Esophagus squamous epithelium (tissue), 5 donors: ENCODE data around the gene RAB1B. TPM values are rescaled to one million over a fixed set of nuclear protein-coding genes. Genes with fewer than 3 reads are reported as not detected.

Experiments
- DNase-seq: peaks from one replicate; lab custom pipeline; 2025; lab: John Stamatoyannopoulos, UW
- H3K27ac ChIP-seq, 4 donors: fragments of 200-600 bp; sonication (generic); one replicate each; pipeline ENCODE4 v1.5.1; 2016 to 2019; ENCODE audit warnings: mild to moderate bottlenecking in 1 of 4
- H3K27me3 ChIP-seq, 4 donors: fragments of 200-600 bp; sonication (generic); 1 replicate in 3 of 4; 2 replicates in 1 of 4; pipeline versions ENCODE4 v1.5.1 to v1.6.0; 2017 to 2021; ENCODE audit warnings: antibody characterized with exemption in 1 of 4
- H3K36me3 ChIP-seq, 3 donors: fragments of 200-600 bp; sonication (generic); one replicate each; pipeline ENCODE4 v1.5.1; 2016 to 2019
- H3K4me1 ChIP-seq, 3 donors: fragments of 200-600 bp; sonication (generic); one replicate each; pipeline ENCODE4 v1.5.1; 2017 to 2019
- H3K4me3 ChIP-seq, 4 donors: fragments of 200-600 bp; sonication (generic); 1 replicate in 3 of 4; 2 replicates in 1 of 4; pipeline ENCODE4 v1.5.1; 2016 to 2019; ENCODE audit warnings: mild to moderate bottlenecking in 2 of 4, moderate library complexity in 1 of 4
- H3K9me3 ChIP-seq, 3 donors: fragments of 200-600 bp; sonication (generic); one replicate each; pipeline ENCODE4 v1.5.1; 2016 to 2019
- POLR2A ChIP-seq, 4 donors: fragments of 450-650 bp; IDR thresholded peaks; one replicate each; pipeline ENCODE4 v1.6.1; 2017; ENCODE audit warnings: antibody characterized with exemption in 4 of 4, mild to moderate bottlenecking in 4 of 4, moderate library complexity in 3 of 4
- WGBS, 2 donors: methylation state at CpG; one replicate each; pipeline ENCODE4 v1.1.5; 2018; 5-methylcytosine and 5-hydroxymethylcytosine counted together
- intact Hi-C: fragments of 100-400 bp; cut with DNase I; formaldehyde crosslinking; loops from one replicate; pipeline ENCODE4 v1.15.0; 2022
- total RNA-seq, 4 donors: library from RNA; depleted of rRNA; stranded (reverse); fragments of >200 nt; gene quantifications; one replicate each; pipeline ENCODE4 v1.1.0, GENCODE V29; 2016
- TF ChIP-seq, protein P1 (sequence below), 6 experiments: fragments of 450-650 bp in 4 of 6; fragments of 200-600 bp in 2 of 6; sonication (generic) in 2 of 6; IDR thresholded peaks; one replicate each; pipeline ENCODE4 v1.5.1; 2016 to 2019; ENCODE audit warnings: antibody characterized with exemption in 6 of 6, mild to moderate bottlenecking in 4 of 6, moderate library complexity in 4 of 6
- donor health status: DM: yes; HTN: yes; CAD: no.

Gene RAB1B
- total RNA-seq, 4 donors from 2014 or later = 83.7 to 148 (median 110) TPM

DNA sequence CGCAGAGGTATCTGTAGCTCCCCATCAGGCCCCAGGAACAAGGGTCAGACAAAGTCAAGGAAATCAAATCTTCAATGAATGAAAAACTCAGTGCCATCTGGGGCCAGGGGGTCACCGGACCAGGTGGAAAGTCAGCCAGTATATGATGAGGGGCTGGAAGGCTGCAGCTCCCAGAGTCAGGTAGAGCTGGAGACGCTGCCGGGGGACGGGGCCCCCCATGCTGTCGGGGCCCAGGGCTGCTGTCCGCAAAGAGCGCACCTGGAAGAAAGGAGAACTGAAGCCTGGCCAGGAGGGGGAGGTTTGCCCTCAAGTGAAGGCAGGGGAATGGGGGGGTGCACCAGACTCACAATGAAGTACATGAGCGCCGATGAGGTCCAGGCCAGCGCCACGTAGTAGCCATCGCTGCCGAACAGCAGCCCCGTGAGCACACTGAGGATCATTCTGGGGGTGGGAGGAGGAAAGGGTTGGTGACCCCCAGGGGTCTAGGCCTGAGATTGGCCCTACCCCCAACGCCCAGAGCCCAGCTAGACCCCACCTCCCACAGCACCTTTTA lies 16.2 kb downstream of the RAB1B start:
- intact Hi-C loops = loop anchor here (10.0 kb wide), 1 partner anchor 60 kb away; no protein-coding TSS in a partner anchor

GRCh38 chr11:66285250-66285947 lies 17.0 kb downstream of the RAB1B start:
- Histone ChIP-seq H3K27me3 (peaks cover 0 to 2% (median 0%) of the 10 kb centered on the region in 4 donors), H3K9me3 (no peaks in the 10 kb centered on the region), H3K36me3 (peaks cover 0 to 47% (median 3%) of the 10 kb centered on the region in 3 donors), H3K4me3 (no peak overlapping the region), H3K4me1 (peaks cover 18 to 51% (median 23%) of the 10 kb centered on the region in 3 donors), H3K27ac (no peak overlapping the region)
- 80 to 89% methylated on average over 5 to 13 of the region's 13 CpGs for WGBS, 2 donors
- DNase-seq = no peak
- intact Hi-C loops = loop anchor here (10.0 kb wide), 1 partner anchor 61 kb away; no protein-coding TSS in a partner anchor
- no peak for TF ChIP-seq POLR2A (IDR thresholded peaks at IDR 0.05)
- TF ChIP-seq, protein P1, sequence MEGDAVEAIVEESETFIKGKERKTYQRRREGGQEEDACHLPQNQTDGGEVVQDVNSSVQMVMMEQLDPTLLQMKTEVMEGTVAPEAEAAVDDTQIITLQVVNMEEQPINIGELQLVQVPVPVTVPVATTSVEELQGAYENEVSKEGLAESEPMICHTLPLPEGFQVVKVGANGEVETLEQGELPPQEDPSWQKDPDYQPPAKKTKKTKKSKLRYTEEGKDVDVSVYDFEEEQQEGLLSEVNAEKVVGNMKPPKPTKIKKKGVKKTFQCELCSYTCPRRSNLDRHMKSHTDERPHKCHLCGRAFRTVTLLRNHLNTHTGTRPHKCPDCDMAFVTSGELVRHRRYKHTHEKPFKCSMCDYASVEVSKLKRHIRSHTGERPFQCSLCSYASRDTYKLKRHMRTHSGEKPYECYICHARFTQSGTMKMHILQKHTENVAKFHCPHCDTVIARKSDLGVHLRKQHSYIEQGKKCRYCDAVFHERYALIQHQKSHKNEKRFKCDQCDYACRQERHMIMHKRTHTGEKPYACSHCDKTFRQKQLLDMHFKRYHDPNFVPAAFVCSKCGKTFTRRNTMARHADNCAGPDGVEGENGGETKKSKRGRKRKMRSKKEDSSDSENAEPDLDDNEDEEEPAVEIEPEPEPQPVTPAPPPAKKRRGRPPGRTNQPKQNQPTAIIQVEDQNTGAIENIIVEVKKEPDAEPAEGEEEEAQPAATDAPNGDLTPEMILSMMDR (IDR thresholded peaks at IDR 0.05) = no peak

More for the DNA sequence above, 16.2 kb downstream of the RAB1B start:
- Histone ChIP-seq H3K27ac (no peak overlapping the region), H3K9me3 (no peaks in the 10 kb centered on the region), H3K27me3 (no peaks in the 10 kb centered on the region), H3K4me3 (no peak overlapping the region), H3K36me3 (peaks cover 0 to 47% (median 3%) of the 10 kb centered on the region in 3 donors), H3K4me1 (peaks cover 13 to 43% (median 18%) of the 10 kb centered on the region in 3 donors)
- 93 to 96% methylated on average over 11 to 14 of the region's 16 CpGs for WGBS, 2 donors
- no peak for DNase-seq
- TF ChIP-seq, protein P1 (IDR thresholded peaks at IDR 0.05) = no peak
- TF ChIP-seq POLR2A (IDR thresholded peaks at IDR 0.05) = no peak

DNA sequence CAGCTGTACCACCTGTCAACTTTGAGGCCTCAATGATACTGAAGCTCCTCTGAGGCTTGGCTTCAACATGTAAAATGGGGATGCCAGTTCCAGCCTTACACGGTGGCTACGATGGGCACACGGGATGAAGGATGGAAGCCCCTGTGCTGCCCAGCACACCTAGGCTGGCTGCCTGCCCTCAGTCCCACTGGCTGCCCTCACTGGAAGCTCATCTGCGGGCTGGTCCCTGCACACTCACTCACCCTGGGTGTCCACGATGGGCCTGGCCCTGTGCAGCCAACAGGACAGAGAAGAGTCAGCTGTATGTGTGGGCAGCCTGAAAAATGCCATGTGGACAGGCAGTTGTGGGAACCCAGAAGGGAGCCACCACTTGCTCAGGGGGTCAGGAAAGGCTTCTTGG lies 18.3 kb downstream of the RAB1B start:
- peaks cover 0 to 47% (median 3%) of the 10 kb centered on the region in 3 donors for H3K36me3 ChIP-seq
- peaks cover 18 to 58% (median 23%) of the 10 kb centered on the region in 3 donors for H3K4me1 ChIP-seq
- no peak overlapping the region for H3K4me3 ChIP-seq
- peaks cover 0 to 14% (median 0%) of the 10 kb centered on the region in 4 donors for H3K27me3 ChIP-seq
- intact Hi-C loops = loop anchor here (10.0 kb wide), 1 partner anchor 62 kb away; no protein-coding TSS in a partner anchor
- no peak for DNase-seq
- H3K9me3 ChIP-seq = no peaks in the 10 kb centered on the region
- WGBS, 2 donors = 92% methylated on average over 3 of the region's 5 CpGs; no CpG with 5 or more reads in 1 of the 2 donors
- TF ChIP-seq POLR2A (IDR thresholded peaks at IDR 0.05) = no peak
- TF ChIP-seq, protein P1 (IDR thresholded peaks at IDR 0.05) = no peak
- H3K27ac ChIP-seq = no peak overlapping the region

DNA sequence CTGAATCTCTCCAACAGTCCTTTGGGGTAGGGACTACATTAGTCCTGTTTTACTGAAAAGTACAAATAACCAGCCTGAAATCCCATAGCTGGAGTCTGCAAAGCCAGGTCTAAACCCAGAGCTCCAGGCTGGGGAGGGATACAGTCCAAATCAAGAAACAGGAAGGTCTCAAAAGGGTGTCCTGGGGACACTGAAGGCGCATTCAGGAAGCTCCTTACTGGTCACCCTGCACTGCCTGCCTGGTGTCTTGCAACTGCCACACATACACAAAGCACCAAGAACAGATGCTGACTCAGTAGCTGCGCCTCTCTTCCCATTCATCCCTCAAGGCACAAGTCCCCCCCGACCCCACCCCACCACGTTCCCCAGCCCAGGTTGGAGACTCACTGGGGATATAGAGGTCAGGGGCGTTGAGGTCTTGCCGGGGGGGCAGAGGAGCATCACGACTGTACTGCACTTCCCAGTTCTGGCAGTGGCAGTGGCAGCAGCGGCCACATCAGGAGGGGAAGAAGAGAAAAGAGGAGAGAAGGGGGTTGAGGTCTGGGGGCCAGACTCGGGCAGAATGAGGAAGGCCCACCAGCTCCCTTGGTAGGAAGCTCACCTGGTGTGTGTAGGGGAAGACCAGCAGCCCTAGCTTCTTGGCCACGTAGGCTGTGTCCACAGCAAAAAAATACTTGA lies 18.9 kb downstream of the RAB1B start:
- intact Hi-C loops = loop anchor here (10.0 kb wide), 1 partner anchor 63 kb away; no protein-coding TSS in a partner anchor
- 69 to 70% methylated on average over 6 to 8 of the region's 10 CpGs for WGBS, 2 donors
- H3K27ac ChIP-seq = no peak overlapping the region

More for the DNA sequence above, 18.9 kb downstream of the RAB1B start:
- TF ChIP-seq POLR2A (IDR thresholded peaks at IDR 0.05) = no peak
- TF ChIP-seq, protein P1 (IDR thresholded peaks at IDR 0.05) = no peak
- Histone ChIP-seq H3K27me3 (peaks cover 5 to 21% (median 5%) of the 10 kb centered on the region in 4 donors), H3K36me3 (peaks cover 0 to 47% (median 3%) of the 10 kb centered on the region in 3 donors), H3K9me3 (no peaks in the 10 kb centered on the region), H3K4me3 (peak overlapping the region in 1 of 4 donors; percentile 78), H3K4me1 (peaks cover 23 to 59% (median 29%) of the 10 kb centered on the region in 3 donors)
- no peak for DNase-seq
